ENCODE results near the gene MFSD2B. TPM values are rescaled to one million over a fixed set of nuclear protein-coding genes. Genes with fewer than 3 reads are reported as not detected.

The MFSD2B gene
- total RNA-seq, 2 experiments from 2014 or later, result 0.09 to 1.0 TPM

DNA sequence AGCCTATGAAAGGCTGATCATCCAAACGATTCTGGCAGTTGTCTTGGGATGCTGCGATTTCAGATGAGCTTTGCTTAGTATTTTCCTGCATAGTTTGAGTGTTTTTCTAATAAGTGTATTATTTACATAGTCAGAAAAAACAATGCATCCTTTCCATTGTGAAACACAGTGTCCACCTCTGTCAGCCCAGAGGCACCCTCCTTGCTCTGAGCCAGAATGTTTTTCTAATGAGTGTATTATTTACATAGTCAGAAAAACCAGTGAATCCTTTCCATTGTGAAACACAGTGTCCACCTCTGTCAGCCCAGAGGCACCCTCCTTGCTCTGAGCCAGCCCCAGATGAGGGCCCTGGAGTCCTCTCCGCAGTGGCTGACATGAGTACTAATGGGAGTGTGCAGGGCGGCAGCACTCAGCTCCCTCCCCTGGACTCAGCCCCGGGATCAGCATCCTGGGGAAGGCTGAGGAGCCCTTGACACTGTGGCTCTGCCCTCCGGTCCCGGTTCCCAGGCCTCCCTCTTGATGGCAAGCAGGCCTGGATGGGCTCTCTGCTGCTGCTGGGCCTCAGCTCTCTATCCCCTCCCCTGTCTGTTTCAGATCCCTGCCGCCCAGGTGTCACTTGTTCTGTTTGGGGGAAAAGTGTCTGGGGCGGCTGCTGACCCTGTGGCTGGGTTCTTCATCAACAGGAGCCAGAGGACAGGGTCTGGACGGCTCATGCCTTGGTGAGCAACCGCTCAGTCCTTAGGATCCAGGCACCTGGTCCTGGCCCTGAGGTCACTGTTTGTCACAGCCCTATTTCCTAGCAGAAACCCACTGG lies 5.9 kb downstream of the MFSD2B start:
- Histone ChIP-seq H4K20me1 (ENCODE audit: insufficient read depth, low read length) (no peaks in the 10 kb centered on the region), H3K27ac (ENCODE audit: low read depth, low read length, poor library complexity, severe bottlenecking) (no peak overlapping the region), H3K9me2 (ENCODE audit: insufficient read depth, low read length) (no peaks in the 10 kb centered on the region), H3K9me3 (ENCODE audit: low read length) (no peaks in the 10 kb centered on the region), H3K4me1 (ENCODE audit: insufficient read depth, low read length, poor library complexity, severe bottlenecking) (no peaks in the 10 kb centered on the region), H3K36me3 (ENCODE audit: insufficient read depth, low read length) (no peaks in the 10 kb centered on the region), H3K4me2 (ENCODE audit: low read length) (no peak overlapping the region), H3K79me2 (ENCODE audit: insufficient read depth, low read depth, low read length) (no peaks in the 10 kb centered on the region), H2AFZ (ENCODE audit: low read length) (no peak overlapping the region), H3K4me3 (ENCODE audit: low read depth, low read length, poor library complexity, severe bottlenecking) (no peak overlapping the region)
- no peak for TF ChIP-seq EZH2phosphoT487 (IDR thresholded peaks at IDR 0.05; ENCODE audit: borderline replicate concordance, low read depth, low read length)
- TF ChIP-seq, protein P1, sequence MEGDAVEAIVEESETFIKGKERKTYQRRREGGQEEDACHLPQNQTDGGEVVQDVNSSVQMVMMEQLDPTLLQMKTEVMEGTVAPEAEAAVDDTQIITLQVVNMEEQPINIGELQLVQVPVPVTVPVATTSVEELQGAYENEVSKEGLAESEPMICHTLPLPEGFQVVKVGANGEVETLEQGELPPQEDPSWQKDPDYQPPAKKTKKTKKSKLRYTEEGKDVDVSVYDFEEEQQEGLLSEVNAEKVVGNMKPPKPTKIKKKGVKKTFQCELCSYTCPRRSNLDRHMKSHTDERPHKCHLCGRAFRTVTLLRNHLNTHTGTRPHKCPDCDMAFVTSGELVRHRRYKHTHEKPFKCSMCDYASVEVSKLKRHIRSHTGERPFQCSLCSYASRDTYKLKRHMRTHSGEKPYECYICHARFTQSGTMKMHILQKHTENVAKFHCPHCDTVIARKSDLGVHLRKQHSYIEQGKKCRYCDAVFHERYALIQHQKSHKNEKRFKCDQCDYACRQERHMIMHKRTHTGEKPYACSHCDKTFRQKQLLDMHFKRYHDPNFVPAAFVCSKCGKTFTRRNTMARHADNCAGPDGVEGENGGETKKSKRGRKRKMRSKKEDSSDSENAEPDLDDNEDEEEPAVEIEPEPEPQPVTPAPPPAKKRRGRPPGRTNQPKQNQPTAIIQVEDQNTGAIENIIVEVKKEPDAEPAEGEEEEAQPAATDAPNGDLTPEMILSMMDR (conservative IDR thresholded peaks at IDR 0.05; ENCODE audit: low read length), result no peak
- ChIA-PET POLR2A (no interaction called here), CTCF (ENCODE audit: unreplicated experiment) (no interaction called here)
- no peak for DNase-seq (ENCODE audit: low spot score)
- intact Hi-C loops (cut with micrococcal nuclease; ENCODE audit: unreplicated experiment), result no loop called here
- no TSS peak for BruUV-seq (replicated peaks)

DNA sequence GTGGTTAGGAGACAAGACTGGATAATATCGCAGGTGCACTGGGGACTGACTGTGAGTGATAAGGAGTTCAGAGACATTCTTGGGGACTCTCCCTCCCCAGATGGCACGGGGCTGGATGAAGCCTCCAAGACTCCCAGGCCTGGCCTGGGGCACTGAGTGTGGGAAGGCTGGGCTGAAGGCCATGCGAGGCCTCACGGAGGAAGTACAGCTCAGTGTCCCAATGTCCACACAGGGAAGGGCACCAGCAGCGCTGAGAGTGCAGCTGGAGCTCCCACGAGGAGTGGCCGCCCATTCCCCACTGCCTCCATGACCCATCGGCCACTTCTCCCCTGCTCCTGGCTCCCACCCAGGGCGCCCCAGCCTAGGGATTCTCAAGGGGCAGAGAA lies 6.5 kb downstream of the MFSD2B start:
- Histone ChIP-seq H3K79me2 (ENCODE audit: insufficient read depth, low read depth, low read length) (no peaks in the 10 kb centered on the region), H3K4me3 (ENCODE audit: low read depth, low read length, poor library complexity, severe bottlenecking) (no peak overlapping the region), H3K9me2 (ENCODE audit: insufficient read depth, low read length) (no peaks in the 10 kb centered on the region), H3K4me1 (ENCODE audit: insufficient read depth, low read length, poor library complexity, severe bottlenecking) (no peaks in the 10 kb centered on the region), H3K36me3 (ENCODE audit: insufficient read depth, low read length) (no peaks in the 10 kb centered on the region), H3K4me2 (ENCODE audit: low read length) (no peak overlapping the region), H4K20me1 (ENCODE audit: insufficient read depth, low read length) (no peaks in the 10 kb centered on the region), H3K9me3 (ENCODE audit: low read length) (no peaks in the 10 kb centered on the region), H2AFZ (ENCODE audit: low read length) (no peak overlapping the region), H3K27ac (ENCODE audit: low read depth, low read length, poor library complexity, severe bottlenecking) (no peak overlapping the region)
- TF ChIP-seq, protein P1 (conservative IDR thresholded peaks at IDR 0.05; ENCODE audit: low read length), result no peak
- no peak for TF ChIP-seq EZH2phosphoT487 (IDR thresholded peaks at IDR 0.05; ENCODE audit: borderline replicate concordance, low read depth, low read length)
- ChIA-PET CTCF (ENCODE audit: unreplicated experiment) (no interaction called here), POLR2A (no interaction called here)
- intact Hi-C loops (cut with micrococcal nuclease; ENCODE audit: unreplicated experiment), result no loop called here
- no TSS peak for BruUV-seq (replicated peaks)
- no peak for DNase-seq (ENCODE audit: low spot score)
